IPS DF 4.7 (cell line): ENCODE data around the gene SPEF2.

Source experiments
- DNase-seq: peaks from one replicate; pipeline ENCODE4 v3.0.0-alpha.2; 2013; ENCODE audit warnings: low spot score; ENCODE audit errors: extremely low read depth

The SPEF2 gene

GRCh38 chr5:35777358-35778087 is 159.9 kb downstream of the SPEF2 start:
- DNase-seq = peak; percentile 28

- DNase-seq = no peak
Observed at GRCh38 chr5:35778259-35778769, 160.7 kb downstream of the SPEF2 start.

GRCh38 chr5:35780236-35780635 is 162.6 kb downstream of the SPEF2 start:
- no peak for DNase-seq

- DNase-seq = no peak
Observed at GRCh38 chr5:35781181-35781790, 163.6 kb downstream of the SPEF2 start.

- no peak for DNase-seq
Observed at GRCh38 chr5:35783551-35783950, 165.9 kb downstream of the SPEF2 start.

- DNase-seq = no peak
Observed at GRCh38 chr5:35785601-35786085, 168.0 kb downstream of the SPEF2 start.

- no peak for DNase-seq
Observed at GRCh38 chr5:35788724-35789123, 171.1 kb downstream of the SPEF2 start.

GRCh38 chr5:35789732-35790456 is 172.2 kb downstream of the SPEF2 start:
- no peak for DNase-seq

GRCh38 chr5:35790457-35790822 is 172.8 kb downstream of the SPEF2 start:
- no peak for DNase-seq

- DNase-seq = no peak
Observed at GRCh38 chr5:35794328-35794619, 176.6 kb downstream of the SPEF2 start.

- no peak for DNase-seq
Observed at GRCh38 chr5:35794684-35795375, 177.2 kb downstream of the SPEF2 start.

GRCh38 chr5:35799181-35799580 is 181.5 kb downstream of the SPEF2 start:
- no peak for DNase-seq

GRCh38 chr5:35799753-35800152 is 182.1 kb downstream of the SPEF2 start:
- no peak for DNase-seq

GRCh38 chr5:35803191-35803651 is 185.6 kb downstream of the SPEF2 start:
- DNase-seq = peak; percentile 19

GRCh38 chr5:35804201-35804653 is 186.6 kb downstream of the SPEF2 start:
- DNase-seq = no peak

- no peak for DNase-seq
Observed at GRCh38 chr5:35804841-35805240, 187.2 kb downstream of the SPEF2 start.

- DNase-seq = no peak
Observed at GRCh38 chr5:35810601-35811000, 192.9 kb downstream of the SPEF2 start.

GRCh38 chr5:35811108-35811741 is 193.6 kb downstream of the SPEF2 start:
- DNase-seq = no peak

- DNase-seq = no peak
Observed at GRCh38 chr5:35813521-35813920, 195.9 kb downstream of the SPEF2 start.

- peak; percentile 46 for DNase-seq
Observed at GRCh38 chr5:35815089-35815936, 197.7 kb downstream of the SPEF2 start.
